ENCODE data around the gene CNTN5. TPM values are rescaled to one million over a fixed set of nuclear protein-coding genes. Genes with fewer than 3 reads are reported as not detected.

The CNTN5 gene
- total and polyA plus RNA-seq, 7 donors: under 0.01 to 0.46 TPM; not detected in 5

GRCh38 chr11:99884750-99885149, 864.0 kb downstream of the CNTN5 start:
- WGBS, 3 donors: 88 to 94% (median 90%) methylated on average over 6 of the region's 6 CpGs
- ATAC-seq (no peak), DNase-seq (no peak)
- no peaks in the 10 kb centered on the region for H3K36me3 ChIP-seq (ENCODE audit: insufficient read depth in 1 of 2, low read depth in 1 of 2)
- no peaks in the 10 kb centered on the region for H3K4me1 ChIP-seq
- H3K4me3 ChIP-seq: no peak overlapping the region
- TF ChIP-seq, protein P1, sequence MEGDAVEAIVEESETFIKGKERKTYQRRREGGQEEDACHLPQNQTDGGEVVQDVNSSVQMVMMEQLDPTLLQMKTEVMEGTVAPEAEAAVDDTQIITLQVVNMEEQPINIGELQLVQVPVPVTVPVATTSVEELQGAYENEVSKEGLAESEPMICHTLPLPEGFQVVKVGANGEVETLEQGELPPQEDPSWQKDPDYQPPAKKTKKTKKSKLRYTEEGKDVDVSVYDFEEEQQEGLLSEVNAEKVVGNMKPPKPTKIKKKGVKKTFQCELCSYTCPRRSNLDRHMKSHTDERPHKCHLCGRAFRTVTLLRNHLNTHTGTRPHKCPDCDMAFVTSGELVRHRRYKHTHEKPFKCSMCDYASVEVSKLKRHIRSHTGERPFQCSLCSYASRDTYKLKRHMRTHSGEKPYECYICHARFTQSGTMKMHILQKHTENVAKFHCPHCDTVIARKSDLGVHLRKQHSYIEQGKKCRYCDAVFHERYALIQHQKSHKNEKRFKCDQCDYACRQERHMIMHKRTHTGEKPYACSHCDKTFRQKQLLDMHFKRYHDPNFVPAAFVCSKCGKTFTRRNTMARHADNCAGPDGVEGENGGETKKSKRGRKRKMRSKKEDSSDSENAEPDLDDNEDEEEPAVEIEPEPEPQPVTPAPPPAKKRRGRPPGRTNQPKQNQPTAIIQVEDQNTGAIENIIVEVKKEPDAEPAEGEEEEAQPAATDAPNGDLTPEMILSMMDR (IDR thresholded peaks at IDR 0.05): no peak
- intact Hi-C loops (cut with DNase I): no loop called here
- no peak overlapping the region for H3K27ac ChIP-seq
- H3K27me3 ChIP-seq (ENCODE audit: insufficient read depth in 3 of 3, low read length in 2 of 3): no peaks in the 10 kb centered on the region
- H3K9me3 ChIP-seq: no peaks in the 10 kb centered on the region

DNA sequence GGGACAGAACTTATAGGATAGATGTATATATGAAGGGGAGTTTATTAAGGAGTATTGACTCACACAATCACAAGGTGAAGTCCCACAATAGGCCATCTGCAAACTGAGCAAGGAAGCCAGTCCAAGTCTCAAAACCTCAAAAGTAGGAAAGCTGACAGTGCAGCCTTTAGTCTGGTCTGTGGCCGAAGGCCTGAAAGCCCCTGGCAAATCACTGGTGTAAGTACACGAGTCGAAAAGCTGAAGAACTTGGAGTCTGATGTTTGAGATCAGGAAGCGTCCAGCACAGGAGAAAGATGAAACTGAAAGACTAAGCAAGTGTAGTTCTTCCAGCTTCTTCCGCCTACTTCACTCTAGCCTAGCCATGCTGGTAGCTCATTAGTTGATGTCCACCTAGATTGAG, 866.7 kb downstream of the CNTN5 start:
- DNase-seq (no peak), ATAC-seq (no peak)
- H3K4me3 ChIP-seq: no peak overlapping the region
- TF ChIP-seq, protein P1 (IDR thresholded peaks at IDR 0.05): no peak
- no peak overlapping the region for H3K27ac ChIP-seq
- no peaks in the 10 kb centered on the region for H3K9me3 ChIP-seq
- no peaks in the 10 kb centered on the region for H3K4me1 ChIP-seq
- intact Hi-C loops (cut with DNase I): no loop called here
- no peaks in the 10 kb centered on the region for H3K27me3 ChIP-seq (ENCODE audit: insufficient read depth in 3 of 3, low read length in 2 of 3)
- H3K36me3 ChIP-seq (ENCODE audit: insufficient read depth in 1 of 2, low read depth in 1 of 2): no peaks in the 10 kb centered on the region
- WGBS, 3 donors: 75 to 89% (median 82%) methylated on average over 5 of the region's 5 CpGs

GRCh38 chr11:99893811-99894210, 873.1 kb downstream of the CNTN5 start:
- Histone ChIP-seq H3K27ac (no peak overlapping the region), H3K27me3 (ENCODE audit: insufficient read depth in 3 of 3, low read length in 2 of 3) (no peaks in the 10 kb centered on the region), H3K4me3 (no peak overlapping the region), H3K4me1 (no peaks in the 10 kb centered on the region), H3K9me3 (no peaks in the 10 kb centered on the region), H3K36me3 (ENCODE audit: insufficient read depth in 1 of 2, low read depth in 1 of 2) (no peaks in the 10 kb centered on the region)
- intact Hi-C loops (cut with DNase I): no loop called here
- 19 to 32% (median 20%) methylated on average over 1 of the region's 1 CpG for WGBS, 3 donors
- ATAC-seq: no peak
- no peak for DNase-seq
- TF ChIP-seq, protein P1 (IDR thresholded peaks at IDR 0.05): no peak

- intact Hi-C loops (cut with DNase I): no loop called here
- TF ChIP-seq, protein P1 (IDR thresholded peaks at IDR 0.05): no peak
- Histone ChIP-seq H3K27me3 (ENCODE audit: insufficient read depth in 3 of 3, low read length in 2 of 3) (no peaks in the 10 kb centered on the region), H3K4me3 (no peak overlapping the region), H3K4me1 (no peaks in the 10 kb centered on the region), H3K27ac (no peak overlapping the region), H3K36me3 (ENCODE audit: insufficient read depth in 1 of 2, low read depth in 1 of 2) (no peaks in the 10 kb centered on the region), H3K9me3 (no peaks in the 10 kb centered on the region)
- ATAC-seq (no peak), DNase-seq (no peak)
- 67 to 90% (median 87%) methylated on average over 3 of the region's 3 CpGs for WGBS, 3 donors
Observed at GRCh38 chr11:99901175-99901574, 880.4 kb downstream of the CNTN5 start.

DNA sequence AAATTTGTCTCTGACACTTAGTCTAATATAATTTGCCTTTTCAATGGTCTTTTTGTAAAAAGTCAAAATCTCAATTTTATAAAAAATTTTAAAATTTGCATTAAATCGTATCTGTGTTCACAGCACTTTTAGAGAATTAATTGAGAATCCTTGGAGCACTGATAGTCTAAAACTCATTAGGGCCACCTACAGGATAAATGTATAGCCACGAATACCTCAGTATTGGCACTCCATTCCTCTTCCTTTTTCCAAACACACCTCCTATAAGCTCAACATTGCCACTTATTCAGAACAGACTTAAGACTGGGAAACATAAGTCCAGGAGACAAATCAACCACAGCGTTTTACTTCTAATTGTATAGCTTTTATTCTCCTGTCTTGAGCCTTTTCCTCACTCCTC, 890.4 kb downstream of the CNTN5 start:
- no peaks in the 10 kb centered on the region for H3K27me3 ChIP-seq (ENCODE audit: insufficient read depth in 3 of 3, low read length in 2 of 3)
- 44 to 55% (median 48%) methylated on average over 3 of the region's 3 CpGs for WGBS, 3 donors
- H3K36me3 ChIP-seq (ENCODE audit: insufficient read depth in 1 of 2, low read depth in 1 of 2): no peaks in the 10 kb centered on the region
- TF ChIP-seq, protein P1 (IDR thresholded peaks at IDR 0.05): no peak
- H3K4me1 ChIP-seq: no peaks in the 10 kb centered on the region
- DNase-seq: no peak
- no peak for ATAC-seq
- no peaks in the 10 kb centered on the region for H3K9me3 ChIP-seq
- H3K4me3 ChIP-seq: no peak overlapping the region
- intact Hi-C loops (cut with DNase I): no loop called here
- H3K27ac ChIP-seq: no peak overlapping the region

Data from psoas muscle (tissue), 8 donors.